HepG2 (cell line): ENCODE data around the gene SLC41A1. TPM values are rescaled to one million over a fixed set of nuclear protein-coding genes. Genes with fewer than 3 reads are reported as not detected.

Experiments
- ATAC-seq: fragments of 200-7000 bp; cut with Tn5 transposase; 3 replicates; pipeline ENCODE4 v1.9.1; 2020; ENCODE audit warnings: mild to moderate bottlenecking, moderate library complexity
- BruUV-seq: library from RNA; stranded (reverse); fragments of 400-500 nt; replicated peaks from 2 replicates; lab custom pipeline; 2021; lab: Mats Ljungman, UMichigan
- CTCF ChIA-PET: fragments of 300-600 bp; formaldehyde crosslinking; extraction: SDS; loops from one replicate; lab custom pipeline; 2021; ENCODE audit warnings: low total read pairs, inconsistent platforms, low intra/inter-chr PET ratio; lab: Yijun Ruan, JAX
- POLR2A ChIA-PET: fragments of 350-600 bp; sonication (Branson Sonifier 250); formaldehyde crosslinking; loops from one replicate; lab custom pipeline; 2020; ENCODE audit warnings: antibody characterized with exemption, inconsistent platforms; lab: Yijun Ruan, JAX
- DNase-seq: peaks from one replicate; pipeline ENCODE4 v3.0.0-alpha.2; 2015; ENCODE audit warnings: low spot score
- FAIRE-seq: peaks from 3 replicates; lab custom pipeline; 2011; peaks lifted over from hg19 to GRCh38; lab: Jason Lieb, UNC
- H2AFZ ChIP-seq: one replicate; pipeline ENCODE4 v1.6.1; 2011; ENCODE audit warnings: low read length, inconsistent platforms
- H3K27ac ChIP-seq: fragments of 300-600 bp; 3 replicates; pipeline ENCODE4 v1.8.0; 2011; ENCODE audit warnings: mixed run types, mild to moderate bottlenecking, mixed read lengths, low read length, inconsistent platforms; ENCODE audit not compliant: insufficient read depth; ENCODE audit errors: extremely low read length
- H3K27me3 ChIP-seq, 2 experiments: fragments of 200-600 bp in 1 of 2; 2 replicates in 1 of 2; 3 replicates in 1 of 2; pipeline versions ENCODE4 v1.6.0 to v1.8.0; 2011; ENCODE audit warnings: low read length in 2 of 2, mild to moderate bottlenecking in 2 of 2, moderate library complexity in 2 of 2, inconsistent platforms in 1 of 2; ENCODE audit not compliant: insufficient read depth in 2 of 2, control insufficient read depth in 1 of 2
- H3K36me3 ChIP-seq, 2 experiments: fragments of 200-600 bp in 1 of 2; replicated peaks in 1 of 2; 2 replicates in 1 of 2; 3 replicates in 1 of 2; pipeline versions ENCODE4 v1.5.1 to v1.8.0; 2011; ENCODE audit warnings: low read length in 2 of 2, inconsistent platforms in 1 of 2; ENCODE audit not compliant: insufficient read depth in 2 of 2, control insufficient read depth in 1 of 2
- H3K4me1 ChIP-seq: 2 replicates; pipeline ENCODE4 v1.5.1; 2012; ENCODE audit warnings: low read length, inconsistent platforms; ENCODE audit not compliant: insufficient read depth
- H3K4me2 ChIP-seq: 2 replicates; pipeline ENCODE4 v1.6.0; 2011; ENCODE audit warnings: low read depth, low read length, inconsistent platforms
- H3K4me3 ChIP-seq, 3 experiments: fragments of 200-600 bp in 1 of 3; sonication (generic), shearing (Covaris generic) in 1 of 3; replicated peaks in 1 of 3; 2 replicates each; pipeline ENCODE4 v1.5.1; 2011 to 2016; ENCODE audit warnings: low read length in 3 of 3, inconsistent platforms in 2 of 3, low read depth in 2 of 3, mild to moderate bottlenecking in 2 of 3, control low read depth in 1 of 3, mixed read lengths in 1 of 3; ENCODE audit not compliant: insufficient read depth in 1 of 3
- H3K79me2 ChIP-seq: one replicate; pipeline ENCODE4 v1.6.1; 2011; ENCODE audit warnings: low read length, inconsistent platforms; ENCODE audit not compliant: insufficient read depth
- H3K9ac ChIP-seq: 2 replicates; pipeline ENCODE4 v1.6.0; 2011; ENCODE audit warnings: mild to moderate bottlenecking, low read depth, low read length, inconsistent platforms; ENCODE audit not compliant: insufficient read depth
- H3K9me3 ChIP-seq: 2 replicates; pipeline ENCODE4 v1.5.1; 2012; ENCODE audit warnings: mild to moderate bottlenecking, low read length
- H4K20me1 ChIP-seq: 2 replicates; pipeline ENCODE4 v1.6.0; 2011; ENCODE audit warnings: inconsistent platforms, mild to moderate bottlenecking, low read length, moderate library complexity; ENCODE audit not compliant: insufficient read depth
- ARHGAP35 ChIP-seq: sonication (generic); formaldehyde crosslinking; IDR thresholded peaks from 2 replicates; pipeline ENCODE4 v1.9.0; 2022; ENCODE audit warnings: mild to moderate bottlenecking, inconsistent platforms, moderate library complexity, missing genetic modification reagents, borderline replicate concordance
- EEA1 ChIP-seq: sonication (generic); formaldehyde crosslinking; IDR thresholded peaks from 2 replicates; pipeline ENCODE4 v1.5.1; 2020; ENCODE audit warnings: mild to moderate bottlenecking, missing genetic modification reagents, borderline replicate concordance
- MATR3 ChIP-seq: sonication (generic); formaldehyde crosslinking; IDR thresholded peaks from 2 replicates; pipeline ENCODE4 v1.4.0; 2020; ENCODE audit warnings: missing genetic modification reagents
- SMAD1 ChIP-seq: sonication (generic); formaldehyde crosslinking; IDR thresholded peaks from 2 replicates; pipeline ENCODE4 v1.4.0; 2020; ENCODE audit warnings: missing genetic modification reagents, low read depth, mild to moderate bottlenecking, borderline replicate concordance
- THAP11 ChIP-seq: IDR thresholded peaks from 2 replicates; pipeline ENCODE4 v1.6.1; 2016; ENCODE audit warnings: missing biosample characterization, missing genetic modification reagents
- ZNF713 ChIP-seq: sonication (generic); formaldehyde crosslinking; IDR thresholded peaks from 2 replicates; pipeline ENCODE4 v1.4.0; 2020; ENCODE audit warnings: mild to moderate bottlenecking, missing genetic modification reagents
- ZNF747 ChIP-seq: sonication (generic); formaldehyde crosslinking; IDR thresholded peaks from 2 replicates; pipeline ENCODE4 v1.8.1; 2023; ENCODE audit warnings: missing genetic modification reagents, mild to moderate bottlenecking, borderline replicate concordance
- WGBS: methylation state at CpG from one replicate; pipeline ENCODE4 v1.1.6; 2017; ENCODE audit warnings: low lambda C conversion rate; 5-methylcytosine and 5-hydroxymethylcytosine counted together
- in situ Hi-C: cut with HindIII; loops from 2 replicates; pipeline ENCODE4 v1.10.0; 2017; ENCODE audit warnings: low pct_unique_long_range_greater_than_20kb; ENCODE audit not compliant: extremely low pct_ligation_motif_present
- intact Hi-C: fragments of 100-400 bp; cut with micrococcal nuclease; formaldehyde crosslinking; loops from one replicate; pipeline ENCODE4 v1.10.0; 2022; ENCODE audit not compliant: unreplicated experiment
- polyA plus RNA-seq, 8 experiments: library from polyadenylated mRNA; depleted of rRNA in 3 of 8; stranded (reverse) in 7 of 8; unstranded in 1 of 8; fragments of >200 nt; fragmentation: Illumina TruSeq in 4 of 8; extraction: Trizol in 4 of 8; gene quantifications; 2 replicates each; pipeline versions ENCODE4 v1.2.1 to v1.2.3, GENCODE V29; 2011 to 2016; ENCODE audit warnings: low read depth in 4 of 8, missing spikeins in 1 of 8, mixed read lengths in 1 of 8; ENCODE audit not compliant: insufficient read depth in 1 of 8
- total RNA-seq, 5 experiments: library from RNA; depleted of rRNA; stranded (reverse); fragments of >200 nt; fragmentation: Illumina TruSeq; extraction: Trizol; gene quantifications; 2 replicates each; pipeline ENCODE4 v1.2.3, GENCODE V29; 2016; ENCODE audit warnings: low read depth in 1 of 5
- TF ChIP-seq, protein P1 (sequence below): sonication (generic); formaldehyde crosslinking; IDR thresholded peaks from 2 replicates; pipeline ENCODE4 v1.4.0; 2020; ENCODE audit warnings: missing genetic modification reagents, borderline replicate concordance
- TF ChIP-seq, protein P2 (sequence below): sonication (generic); formaldehyde crosslinking; IDR thresholded peaks from 2 replicates; pipeline ENCODE4 v1.8.0; 2022; ENCODE audit warnings: missing genetic modification reagents, mild to moderate bottlenecking, inconsistent platforms, borderline replicate concordance
- TF ChIP-seq, protein P3 (sequence below): sonication (generic); formaldehyde crosslinking; IDR thresholded peaks from 2 replicates; pipeline ENCODE4 v1.4.0; 2020; ENCODE audit warnings: missing genetic modification reagents, borderline replicate concordance
- TF ChIP-seq, protein P4 (sequence below): sonication (generic); formaldehyde crosslinking; IDR thresholded peaks from 2 replicates; pipeline ENCODE4 v1.4.0; 2020; ENCODE audit warnings: missing genetic modification reagents

Gene SLC41A1
- total and polyA plus RNA-seq, 2 of the 13 experiments (the other 11 are each of a cell fraction or from before 2014, with no cell fraction given) = 2.2 to 4.6 TPM

DNA sequence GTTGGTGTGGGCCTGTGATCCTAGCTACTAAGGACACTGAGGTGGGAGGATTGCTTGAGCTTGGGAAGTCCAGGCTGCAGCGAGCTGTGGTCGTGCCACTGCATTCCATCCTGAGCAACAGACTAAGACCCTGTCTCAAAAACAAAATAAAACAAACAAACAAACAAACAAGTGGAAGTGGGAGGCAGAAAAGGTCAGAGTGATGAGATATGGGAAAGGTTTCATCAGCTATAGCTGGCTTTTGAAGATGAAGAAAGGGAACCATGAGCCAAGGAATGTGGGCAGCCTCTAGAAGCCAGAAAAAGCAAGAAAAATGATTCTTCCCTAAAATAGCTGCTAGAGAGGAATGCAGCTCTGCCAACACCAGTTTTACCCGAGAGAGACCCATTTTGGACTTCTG, 52.4 kb downstream of the SLC41A1 start (continued):
- TF ChIP-seq, protein P1, sequence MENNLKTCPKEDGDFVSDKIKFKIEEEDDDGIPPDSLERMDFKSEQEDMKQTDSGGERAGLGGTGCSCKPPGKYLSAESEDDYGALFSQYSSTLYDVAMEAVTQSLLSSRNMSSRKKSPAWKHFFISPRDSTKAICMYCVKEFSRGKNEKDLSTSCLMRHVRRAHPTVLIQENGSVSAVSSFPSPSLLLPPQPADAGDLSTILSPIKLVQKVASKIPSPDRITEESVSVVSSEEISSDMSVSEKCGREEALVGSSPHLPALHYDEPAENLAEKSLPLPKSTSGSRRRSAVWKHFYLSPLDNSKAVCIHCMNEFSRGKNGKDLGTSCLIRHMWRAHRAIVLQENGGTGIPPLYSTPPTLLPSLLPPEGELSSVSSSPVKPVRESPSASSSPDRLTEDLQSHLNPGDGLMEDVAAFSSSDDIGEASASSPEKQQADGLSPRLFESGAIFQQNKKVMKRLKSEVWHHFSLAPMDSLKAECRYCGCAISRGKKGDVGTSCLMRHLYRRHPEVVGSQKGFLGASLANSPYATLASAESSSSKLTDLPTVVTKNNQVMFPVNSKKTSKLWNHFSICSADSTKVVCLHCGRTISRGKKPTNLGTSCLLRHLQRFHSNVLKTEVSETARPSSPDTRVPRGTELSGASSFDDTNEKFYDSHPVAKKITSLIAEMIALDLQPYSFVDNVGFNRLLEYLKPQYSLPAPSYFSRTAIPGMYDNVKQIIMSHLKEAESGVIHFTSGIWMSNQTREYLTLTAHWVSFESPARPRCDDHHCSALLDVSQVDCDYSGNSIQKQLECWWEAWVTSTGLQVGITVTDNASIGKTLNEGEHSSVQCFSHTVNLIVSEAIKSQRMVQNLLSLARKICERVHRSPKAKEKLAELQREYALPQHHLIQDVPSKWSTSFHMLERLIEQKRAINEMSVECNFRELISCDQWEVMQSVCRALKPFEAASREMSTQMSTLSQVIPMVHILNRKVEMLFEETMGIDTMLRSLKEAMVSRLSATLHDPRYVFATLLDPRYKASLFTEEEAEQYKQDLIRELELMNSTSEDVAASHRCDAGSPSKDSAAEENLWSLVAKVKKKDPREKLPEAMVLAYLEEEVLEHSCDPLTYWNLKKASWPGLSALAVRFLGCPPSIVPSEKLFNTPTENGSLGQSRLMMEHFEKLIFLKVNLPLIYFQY (CRISPR knock-in tag) = no peak

DNA sequence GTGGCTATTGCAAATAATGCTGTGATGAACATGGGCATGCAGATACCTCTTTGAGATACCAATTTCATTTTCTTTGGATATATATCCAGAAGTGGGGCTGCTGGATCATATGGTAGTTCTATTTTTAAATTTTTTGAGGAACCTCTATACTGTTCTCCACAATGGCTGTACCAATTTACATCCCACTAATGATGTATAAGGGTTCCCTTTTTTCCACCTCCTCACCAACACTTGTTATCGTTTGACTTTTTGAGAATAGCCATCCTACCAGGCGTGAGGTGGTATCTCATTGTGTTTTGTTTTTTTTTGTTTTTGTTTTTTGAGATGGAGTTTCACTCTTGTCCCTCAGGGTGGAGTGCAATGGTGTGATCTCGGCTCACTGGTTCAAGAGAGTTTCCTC, 56.4 kb downstream of the SLC41A1 start:
- POLR2A ChIA-PET = no interaction called here
- Histone ChIP-seq H3K9ac (no peak overlapping the region), H3K36me3 (no peaks in the 10 kb centered on the region), H3K79me2 (no peaks in the 10 kb centered on the region), H2AFZ (no peak overlapping the region), H4K20me1 (no peaks in the 10 kb centered on the region), H3K4me1 (peaks cover 37% of the 10 kb centered on the region), H3K4me3 (no peak overlapping the region), H3K27me3 (no peaks in the 10 kb centered on the region), H3K4me2 (no peak overlapping the region), H3K9me3 (no peaks in the 10 kb centered on the region), H3K27ac (no peak overlapping the region)
- ATAC-seq (no peak), DNase-seq (no peak), FAIRE-seq (no peak)
- intact Hi-C loops = no loop called here
- 59% methylated on average over 3 of the region's 3 CpGs for WGBS
- CTCF ChIA-PET = no interaction called here
- in situ Hi-C loops = no loop called here
- no TSS peak for BruUV-seq
- TF ChIP-seq, protein P2, sequence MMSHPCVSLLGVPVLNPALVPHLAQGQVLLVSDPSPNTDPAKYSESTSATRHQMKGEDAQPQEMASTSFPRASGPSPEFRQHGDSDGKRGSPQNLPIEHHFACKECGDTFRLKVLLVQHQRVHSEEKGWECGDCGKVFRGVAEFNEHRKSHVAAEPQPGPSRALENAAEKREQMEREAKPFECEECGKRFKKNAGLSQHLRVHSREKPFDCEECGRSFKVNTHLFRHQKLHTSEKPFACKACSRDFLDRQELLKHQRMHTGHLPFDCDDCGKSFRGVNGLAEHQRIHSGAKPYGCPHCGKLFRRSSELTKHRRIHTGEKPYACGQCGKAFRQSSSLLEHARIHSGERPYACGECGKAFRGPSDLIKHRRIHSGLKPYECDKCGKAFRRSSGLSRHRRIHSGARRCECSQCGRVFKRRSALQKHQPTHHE (CRISPR knock-in tag) = no peak
- TF ChIP-seq ZNF713 (CRISPR knock-in tag) (no peak), ARHGAP35 (CRISPR knock-in tag) (no peak), ZNF747 (CRISPR knock-in tag) (no peak), THAP11 (CRISPR knock-in tag) (no peak), SMAD1 (CRISPR knock-in tag) (no peak), EEA1 (no peak), MATR3 (CRISPR knock-in tag) (no peak)
- TF ChIP-seq, protein P3, sequence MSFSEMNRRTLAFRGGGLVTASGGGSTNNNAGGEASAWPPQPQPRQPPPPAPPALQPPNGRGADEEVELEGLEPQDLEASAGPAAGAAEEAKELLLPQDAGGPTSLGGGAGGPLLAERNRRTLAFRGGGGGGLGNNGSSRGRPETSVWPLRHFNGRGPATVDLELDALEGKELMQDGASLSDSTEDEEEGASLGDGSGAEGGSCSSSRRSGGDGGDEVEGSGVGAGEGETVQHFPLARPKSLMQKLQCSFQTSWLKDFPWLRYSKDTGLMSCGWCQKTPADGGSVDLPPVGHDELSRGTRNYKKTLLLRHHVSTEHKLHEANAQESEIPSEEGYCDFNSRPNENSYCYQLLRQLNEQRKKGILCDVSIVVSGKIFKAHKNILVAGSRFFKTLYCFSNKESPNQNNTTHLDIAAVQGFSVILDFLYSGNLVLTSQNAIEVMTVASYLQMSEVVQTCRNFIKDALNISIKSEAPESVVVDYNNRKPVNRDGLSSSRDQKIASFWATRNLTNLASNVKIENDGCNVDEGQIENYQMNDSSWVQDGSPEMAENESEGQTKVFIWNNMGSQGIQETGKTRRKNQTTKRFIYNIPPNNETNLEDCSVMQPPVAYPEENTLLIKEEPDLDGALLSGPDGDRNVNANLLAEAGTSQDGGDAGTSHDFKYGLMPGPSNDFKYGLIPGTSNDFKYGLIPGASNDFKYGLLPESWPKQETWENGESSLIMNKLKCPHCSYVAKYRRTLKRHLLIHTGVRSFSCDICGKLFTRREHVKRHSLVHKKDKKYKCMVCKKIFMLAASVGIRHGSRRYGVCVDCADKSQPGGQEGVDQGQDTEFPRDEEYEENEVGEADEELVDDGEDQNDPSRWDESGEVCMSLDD (CRISPR knock-in tag) = no peak
- TF ChIP-seq, protein P4, sequence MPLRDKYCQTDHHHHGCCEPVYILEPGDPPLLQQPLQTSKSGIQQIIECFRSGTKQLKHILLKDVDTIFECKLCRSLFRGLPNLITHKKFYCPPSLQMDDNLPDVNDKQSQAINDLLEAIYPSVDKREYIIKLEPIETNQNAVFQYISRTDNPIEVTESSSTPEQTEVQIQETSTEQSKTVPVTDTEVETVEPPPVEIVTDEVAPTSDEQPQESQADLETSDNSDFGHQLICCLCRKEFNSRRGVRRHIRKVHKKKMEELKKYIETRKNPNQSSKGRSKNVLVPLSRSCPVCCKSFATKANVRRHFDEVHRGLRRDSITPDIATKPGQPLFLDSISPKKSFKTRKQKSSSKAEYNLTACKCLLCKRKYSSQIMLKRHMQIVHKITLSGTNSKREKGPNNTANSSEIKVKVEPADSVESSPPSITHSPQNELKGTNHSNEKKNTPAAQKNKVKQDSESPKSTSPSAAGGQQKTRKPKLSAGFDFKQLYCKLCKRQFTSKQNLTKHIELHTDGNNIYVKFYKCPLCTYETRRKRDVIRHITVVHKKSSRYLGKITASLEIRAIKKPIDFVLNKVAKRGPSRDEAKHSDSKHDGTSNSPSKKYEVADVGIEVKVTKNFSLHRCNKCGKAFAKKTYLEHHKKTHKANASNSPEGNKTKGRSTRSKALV (CRISPR knock-in tag) = no peak
